GM19238 (cell line): ENCODE data around the gene DPF3.

Experiments
- DNase-seq: peaks from one replicate; pipeline ENCODE4 v3.0.0; 2011; ENCODE audit warnings: low spot score; ENCODE audit not compliant: insufficient read length

The DPF3 gene

DNA sequence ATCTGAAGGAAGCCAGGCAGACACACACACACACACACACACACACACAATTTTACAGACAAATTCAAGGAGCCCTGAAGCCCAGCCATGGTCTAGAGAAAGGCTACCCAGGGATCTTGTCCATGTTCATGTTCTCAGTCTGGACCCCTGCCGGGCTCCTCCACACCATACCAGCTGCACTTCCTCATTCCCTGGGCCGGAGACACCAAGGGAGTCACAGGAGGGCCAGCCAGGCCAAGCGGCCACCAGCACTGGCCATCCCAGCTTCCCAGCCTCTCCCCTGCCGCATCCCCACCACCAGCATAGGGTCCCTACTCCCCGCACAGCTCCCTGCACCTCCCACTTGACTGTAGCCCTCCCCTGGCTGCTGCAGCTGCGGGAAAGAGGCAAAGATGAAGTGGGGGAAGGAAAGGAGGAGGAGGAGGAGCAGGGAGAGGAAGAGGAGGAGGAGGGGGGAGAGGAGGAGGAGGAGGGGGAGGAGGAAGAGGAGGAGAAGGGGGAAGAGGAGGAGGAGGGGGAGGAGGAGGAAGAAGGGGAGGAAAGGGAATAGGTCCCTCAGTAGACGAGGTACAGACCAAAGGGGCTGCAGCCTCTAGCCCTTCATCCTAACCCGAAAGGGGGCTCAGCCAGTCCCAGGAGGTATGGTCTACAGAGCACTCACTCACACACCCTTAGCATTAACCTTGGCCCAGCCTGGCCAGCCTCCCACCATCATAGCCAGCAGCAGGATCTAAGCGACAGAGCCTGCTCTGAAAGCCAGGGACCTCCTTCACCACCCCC lies 293.2 kb downstream of the DPF3 start:
- no peak for DNase-seq

DNA sequence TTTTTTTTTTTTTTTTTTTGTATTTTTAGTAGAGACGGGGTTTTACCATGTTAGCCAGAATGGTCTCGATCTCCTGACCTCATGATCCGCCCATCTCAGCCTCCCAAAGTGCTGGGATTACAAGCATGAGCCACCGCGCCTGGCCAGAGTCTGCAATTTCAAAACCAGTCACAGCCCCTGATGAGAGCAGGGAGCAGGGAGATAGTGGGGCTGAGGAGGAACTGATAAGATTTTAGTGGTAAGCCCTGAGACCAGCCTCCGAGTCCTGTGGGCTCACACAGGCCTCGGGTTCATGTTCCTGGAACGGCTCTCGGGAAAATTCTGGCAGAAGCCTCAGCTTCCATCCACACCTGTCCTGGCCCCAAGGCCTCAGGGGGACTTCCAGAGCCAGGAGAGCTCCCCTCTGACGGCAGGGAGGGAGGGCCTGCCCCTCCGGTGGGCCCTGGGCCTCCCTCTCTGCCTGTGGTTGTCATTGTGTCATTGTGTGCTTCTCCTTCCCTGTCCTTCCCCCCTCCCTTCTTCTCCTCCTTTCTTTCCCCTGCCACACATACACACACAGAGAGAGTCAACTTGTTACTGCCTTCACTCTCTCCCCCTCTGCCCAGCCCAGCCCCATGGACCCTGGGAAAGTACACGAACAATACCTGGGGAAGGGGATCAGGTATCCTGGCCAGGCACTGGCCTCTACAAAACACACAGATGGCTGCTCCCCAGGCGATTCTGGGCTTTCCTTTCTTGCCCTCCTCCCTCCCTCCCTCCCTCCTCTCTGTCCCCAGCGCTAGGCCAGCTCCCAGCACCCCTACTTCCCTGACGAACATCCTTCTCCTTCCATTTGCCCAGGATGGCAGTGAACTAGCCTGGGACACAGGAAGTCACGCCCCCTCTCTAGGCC lies 294.1 kb downstream of the DPF3 start:
- no peak for DNase-seq

- DNase-seq: no peak
Observed at GRCh38 chr14:72598306-72598705, 295.6 kb downstream of the DPF3 start.

- DNase-seq: no peak
Observed at GRCh38 chr14:72597252-72598233, 296.4 kb downstream of the DPF3 start.

GRCh38 chr14:72595152-72595862 lies 298.6 kb downstream of the DPF3 start:
- DNase-seq: no peak

DNA sequence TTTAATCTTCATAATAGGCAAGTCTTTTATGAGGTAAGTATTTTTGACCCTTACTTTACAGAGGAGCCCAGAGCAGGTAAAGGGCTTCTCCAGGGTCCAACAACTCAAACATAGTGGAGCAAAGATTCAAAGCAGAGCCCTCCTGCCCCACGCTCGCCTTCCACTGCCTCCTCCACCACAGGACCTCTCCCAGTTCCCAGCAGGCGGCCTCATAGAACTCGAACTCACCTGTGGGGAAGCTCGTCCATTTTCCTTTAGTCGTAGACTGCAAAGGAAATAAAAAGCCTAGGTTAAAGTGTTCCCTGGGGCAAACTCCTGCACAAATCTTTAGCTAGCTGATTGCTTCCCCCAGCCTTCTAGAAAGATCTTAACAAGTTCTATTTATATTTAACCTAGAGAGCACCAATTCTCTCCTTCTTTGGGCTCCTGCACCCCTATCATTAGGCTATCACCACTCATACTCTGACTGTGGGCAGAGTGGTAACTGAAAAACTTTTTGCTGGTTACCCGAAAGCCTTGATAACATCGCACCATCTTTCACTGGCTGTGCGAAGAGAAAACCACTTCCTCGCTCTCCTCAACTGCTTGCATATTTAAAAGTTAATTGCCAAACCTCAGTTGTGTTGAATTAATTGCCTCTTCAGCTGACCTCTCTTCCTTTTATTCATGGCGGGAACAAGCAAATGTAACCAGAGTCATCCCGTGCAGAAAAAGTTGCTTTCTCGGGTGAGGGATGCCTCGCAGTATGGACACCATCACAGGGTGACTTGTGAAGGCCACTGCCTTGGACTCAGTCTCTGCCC lies 299.6 kb downstream of the DPF3 start:
- no peak for DNase-seq

DNA sequence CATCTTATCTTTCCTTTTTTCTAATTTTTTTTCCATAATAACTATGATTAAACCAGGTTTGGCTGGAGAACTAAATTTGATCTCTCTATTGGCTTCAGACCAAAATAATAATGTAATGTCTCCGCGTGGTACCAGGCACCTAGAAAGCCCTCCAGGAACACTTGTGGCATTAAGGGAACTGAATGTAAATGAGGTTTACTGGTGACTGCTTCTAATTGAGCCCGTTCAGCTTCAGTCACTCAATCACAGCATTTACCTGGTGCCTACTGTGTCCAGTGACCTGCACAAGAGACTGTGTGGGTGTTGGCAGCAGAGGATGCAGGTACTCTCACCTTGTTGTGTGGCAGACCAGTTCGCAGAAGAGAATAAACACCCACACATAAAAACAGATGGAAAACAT lies 302.5 kb downstream of the DPF3 start:
- DNase-seq: no peak

DNA sequence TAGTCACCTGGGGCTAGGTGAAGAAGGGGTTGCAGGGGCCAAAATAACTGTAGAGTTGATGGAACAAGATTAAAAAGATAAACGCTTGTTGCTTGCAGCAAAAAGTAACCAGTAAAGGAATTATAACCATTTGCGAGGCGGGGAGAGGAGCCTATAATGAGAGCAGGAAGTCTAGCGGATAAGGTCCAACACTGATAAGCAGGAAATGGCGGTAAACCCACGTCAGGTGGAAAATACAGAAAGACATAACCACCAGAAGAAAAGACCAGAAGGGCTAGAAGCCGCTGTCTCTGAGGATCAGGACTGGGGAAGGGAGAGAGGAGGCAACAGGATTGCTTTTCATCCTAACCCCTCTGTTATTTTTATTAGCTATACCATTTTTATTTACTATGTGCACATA lies 303.3 kb downstream of the DPF3 start:
- DNase-seq: no peak

GRCh38 chr14:72589652-72590051 lies 304.2 kb downstream of the DPF3 start:
- no peak for DNase-seq

- no peak for DNase-seq
Observed at GRCh38 chr14:72588521-72588920, 305.4 kb downstream of the DPF3 start.

GRCh38 chr14:72583316-72584272 lies 310.3 kb downstream of the DPF3 start:
- no peak for DNase-seq

DNA sequence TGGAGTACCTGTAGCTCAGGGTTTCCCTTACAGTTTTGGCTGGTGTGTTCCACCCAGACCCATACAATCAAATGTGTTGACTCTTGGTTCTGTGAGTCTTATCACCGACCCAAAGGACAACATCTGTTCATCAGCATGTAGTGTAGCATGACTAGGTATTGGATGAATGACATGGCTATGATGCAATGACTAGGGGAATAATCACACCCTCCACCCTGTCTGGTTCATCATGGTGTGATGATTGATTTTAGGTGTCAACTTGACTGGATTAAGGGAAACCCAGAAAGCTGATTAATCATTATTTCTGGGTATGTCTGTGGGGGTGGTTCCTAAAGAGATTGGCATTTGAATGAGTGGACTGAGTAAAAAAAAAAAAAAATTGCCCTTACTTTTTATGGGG lies 311.3 kb downstream of the DPF3 start:
- no peak for DNase-seq

DNA sequence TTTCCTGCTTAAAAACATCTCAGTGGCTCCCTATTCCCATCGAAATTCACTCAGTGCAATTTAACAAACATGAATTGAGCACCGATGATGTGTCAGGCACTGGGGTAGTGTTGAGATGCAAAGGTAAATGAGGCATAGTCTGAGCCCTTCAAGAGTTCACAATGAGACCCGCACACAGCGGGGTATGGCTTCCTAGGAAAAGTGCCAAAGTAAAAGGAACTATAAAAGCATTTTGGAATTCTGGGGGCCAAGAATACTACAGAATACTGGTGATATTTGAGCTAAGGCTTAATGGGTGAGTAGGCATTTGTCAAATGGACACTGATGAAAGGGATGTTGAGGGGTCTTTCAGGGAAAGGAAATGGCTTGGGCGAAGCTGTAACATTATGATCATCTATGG lies 315.4 kb downstream of the DPF3 start:
- no peak for DNase-seq

- no peak for DNase-seq
Observed at GRCh38 chr14:72577521-72577920, 316.4 kb downstream of the DPF3 start.

GRCh38 chr14:72576258-72576657 lies 317.6 kb downstream of the DPF3 start:
- DNase-seq: no peak

- no peak for DNase-seq
Observed at GRCh38 chr14:72574715-72575114, 319.2 kb downstream of the DPF3 start.

DNA sequence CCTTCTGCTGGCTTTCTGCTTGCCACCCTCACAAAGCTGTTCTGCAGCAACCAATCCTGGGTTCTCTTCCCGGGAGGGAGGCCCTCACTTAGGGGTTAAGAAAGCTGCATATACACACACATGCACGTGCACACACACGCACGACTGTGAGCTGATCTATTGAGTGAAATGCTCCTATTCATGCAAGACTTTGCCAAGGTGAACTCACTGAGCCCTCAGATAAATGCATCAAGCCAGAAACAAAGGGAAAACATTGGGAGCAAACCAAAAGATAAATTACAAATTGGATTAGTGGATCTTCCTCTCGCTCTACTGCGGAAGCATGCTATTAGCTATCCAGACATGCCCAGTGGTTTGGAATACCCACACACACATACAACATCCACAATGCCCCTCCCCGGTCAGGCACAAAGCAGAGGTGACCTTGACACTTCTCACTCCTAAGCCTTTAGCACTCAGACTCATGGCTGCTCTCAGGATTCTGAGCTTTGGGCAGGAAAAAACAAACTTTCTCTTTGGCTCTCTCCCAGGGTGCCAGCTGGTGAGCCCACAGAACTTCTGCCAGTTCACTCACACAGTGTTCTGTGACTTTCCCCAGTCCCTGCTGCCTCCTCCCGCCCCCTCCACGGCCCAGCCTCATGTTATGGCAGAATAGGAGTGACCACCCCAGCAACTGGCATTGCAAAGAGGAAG lies 320.0 kb downstream of the DPF3 start:
- no peak for DNase-seq
